K562 (cell line): Measurements from ENCODE around the gene DGKZ. TPM values are rescaled to one million over a fixed set of nuclear protein-coding genes. Genes with fewer than 3 reads are reported as not detected.

Experiments used
- ASH1L ChIP-seq: fragments of 450-650 bp; IDR thresholded peaks from 2 replicates; pipeline ENCODE4 v1.6.1; 2018; ENCODE audit warnings: borderline replicate concordance, mild to moderate bottlenecking, low read depth; ENCODE audit not compliant: partially characterized antibody
- BACH1 ChIP-seq: fragments of 200-800 bp; sonication (Bioruptor generic); IDR thresholded peaks from 2 replicates; pipeline ENCODE4 v1.6.1; 2016; ENCODE audit warnings: missing genetic modification characterization, missing compliant biosample characterization
- CEBPB ChIP-seq: fragments of 450-650 bp; IDR thresholded peaks from 2 replicates; pipeline ENCODE4 v1.6.1; 2016; ENCODE audit warnings: missing genetic modification characterization, missing compliant biosample characterization
- DACH1 ChIP-seq: fragments of 450-650 bp; IDR thresholded peaks from 2 replicates; pipeline ENCODE4 v1.6.1; 2018; ENCODE audit not compliant: partially characterized antibody
- FOSL1 ChIP-seq: fragments of 200-800 bp; sonication (Bioruptor generic); conservative IDR thresholded peaks from 2 replicates; pipeline ENCODE4 v1.6.1; 2016; ENCODE audit warnings: missing genetic modification characterization, missing compliant biosample characterization
- HDAC2 ChIP-seq: fragments of 450-650 bp; IDR thresholded peaks from 2 replicates; pipeline ENCODE4 v1.6.1; 2016; ENCODE audit warnings: mild to moderate bottlenecking
- IFI16 ChIP-seq: fragments of 250-450 bp; sonication (Bioruptor Pico); IDR thresholded peaks from 2 replicates; pipeline ENCODE4 v2.1.2; 2022; ENCODE audit warnings: mild to moderate bottlenecking, inconsistent platforms
- JUND ChIP-seq, 2 experiments: IDR thresholded peaks; 2 replicates in 1 of 2; 3 replicates in 1 of 2; pipeline ENCODE4 v1.6.1; 2011; ENCODE audit warnings: borderline replicate concordance in 2 of 2, low read depth in 2 of 2, low read length in 2 of 2, improper control_type of control experiment in 1 of 2, missing biosample characterization in 1 of 2, missing genetic modification characterization in 1 of 2, missing genetic modification reagents in 1 of 2
- KDM1A ChIP-seq, 2 experiments: fragments of 450-650 bp; IDR thresholded peaks; 2 replicates each; pipeline ENCODE4 v1.6.1; 2016; ENCODE audit warnings: mild to moderate bottlenecking in 2 of 2
- KDM2B ChIP-seq: fragments of 250-450 bp; sonication (Bioruptor Pico); IDR thresholded peaks from 2 replicates; pipeline ENCODE4 v1.8.0; 2021; ENCODE audit warnings: mild to moderate bottlenecking, moderate library complexity
- MAZ ChIP-seq, 2 experiments: fragments of 450-650 bp in 1 of 2; sonication (generic) in 1 of 2; formaldehyde crosslinking; IDR thresholded peaks in 1 of 2; conservative IDR thresholded peaks in 1 of 2; 2 replicates each; pipeline versions ENCODE4 v1.4.0 to v1.5.0; 2020; ENCODE audit warnings: mild to moderate bottlenecking in 1 of 2, missing genetic modification reagents in 1 of 2
- MBD2 ChIP-seq: sonication (generic); IDR thresholded peaks from 2 replicates; pipeline ENCODE4 v1.6.1; 2016; ENCODE audit warnings: low read depth, borderline replicate concordance
- MITF ChIP-seq: IDR thresholded peaks from 2 replicates; pipeline ENCODE4 v1.6.1; 2014; ENCODE audit warnings: antibody characterized with exemption
- NFIX ChIP-seq: fragments of 250-450 bp; sonication (Bioruptor Pico); IDR thresholded peaks from 2 replicates; pipeline ENCODE4 v1.4.0; 2020; ENCODE audit warnings: low read depth, mild to moderate bottlenecking, moderate library complexity
- POLR2AphosphoS5 ChIP-seq: IDR thresholded peaks from 2 replicates; pipeline ENCODE4 v1.6.1; 2011; ENCODE audit warnings: mild to moderate bottlenecking, low read depth, low read length, moderate library complexity; ENCODE audit not compliant: control insufficient read depth, insufficient read depth
- PTRF ChIP-seq: fragments of 450-650 bp; IDR thresholded peaks from 2 replicates; pipeline ENCODE4 v1.6.1; 2016; ENCODE audit warnings: mild to moderate bottlenecking, missing genetic modification characterization, missing compliant biosample characterization
- SOX6 ChIP-seq: fragments of 450-650 bp; IDR thresholded peaks from 2 replicates; pipeline ENCODE4 v1.6.1; 2014; ENCODE audit warnings: mild to moderate bottlenecking
- TAL1 ChIP-seq: fragments of 450-650 bp; IDR thresholded peaks from 2 replicates; pipeline ENCODE4 v1.6.1; 2016; ENCODE audit warnings: mild to moderate bottlenecking
- TEAD1 ChIP-seq, 2 experiments: fragments of 450-650 bp in 1 of 2; sonication (generic) in 1 of 2; formaldehyde crosslinking; IDR thresholded peaks; 2 replicates each; pipeline versions ENCODE4 v1.4.0 to v1.8.0; 2020 to 2022; ENCODE audit warnings: mild to moderate bottlenecking in 2 of 2, missing genetic modification reagents in 1 of 2
- XRCC3 ChIP-seq: fragments of 450-650 bp; IDR thresholded peaks from 2 replicates; pipeline ENCODE4 v1.6.1; 2017; ENCODE audit warnings: mild to moderate bottlenecking, moderate library complexity
- ZFX ChIP-seq: sonication (generic); formaldehyde crosslinking; IDR thresholded peaks from 2 replicates; pipeline ENCODE4 v1.8.0; 2022; ENCODE audit warnings: mild to moderate bottlenecking, missing genetic modification reagents, moderate library complexity
- ZNF316 ChIP-seq: fragments of 450-650 bp; IDR thresholded peaks from 2 replicates; pipeline ENCODE4 v1.6.1; 2016
- ZNF444 ChIP-seq: fragments of 250-450 bp; sonication (Bioruptor Pico); IDR thresholded peaks from 2 replicates; pipeline ENCODE4 v1.4.0; 2020; ENCODE audit warnings: mild to moderate bottlenecking, moderate library complexity
- polyA plus RNA-seq, 8 experiments: library from polyadenylated mRNA; depleted of rRNA in 4 of 8; stranded (reverse) in 5 of 8; unstranded in 3 of 8; fragments of >200 nt; fragmentation: Nextera tagmentation in 2 of 8; fragmentation: Illumina TruSeq in 1 of 8; extraction: Ambion mirVana in 2 of 8; extraction: Trizol in 1 of 8; gene quantifications; 2 replicates each; pipeline versions ENCODE4 v1.2.1 to v1.2.3, GENCODE V29; 2011 to 2014; ENCODE audit warnings: inconsistent platforms in 1 of 8, missing spikeins in 1 of 8
- total RNA-seq, 7 experiments: library from RNA; depleted of rRNA in 6 of 7; stranded (reverse); fragments of >200 nt in 6 of 7; fragmentation: Illumina TruSeq in 2 of 7; extraction: Trizol in 2 of 7; gene quantifications; 2 replicates each; pipeline versions ENCODE4 v1.2.1 to v1.2.3, GENCODE V29; 2011 to 2021; ENCODE audit warnings: low replicate concordance in 1 of 7
- TF ChIP-seq, protein P1 (sequence below): fragments of 250-450 bp; sonication (Bioruptor Pico); IDR thresholded peaks from 2 replicates; pipeline ENCODE4 v1.9.0; 2021; ENCODE audit warnings: mild to moderate bottlenecking, inconsistent platforms
- TF ChIP-seq, protein P2 (sequence below): fragments of 250-450 bp; sonication (Bioruptor Pico); IDR thresholded peaks from 2 replicates; pipeline ENCODE4 v1.8.0; 2021; ENCODE audit warnings: mild to moderate bottlenecking, moderate library complexity

Gene DGKZ
- total and polyA plus RNA-seq, 9 of the 15 experiments (the other 6 are each of a cell fraction or from before 2014, with no cell fraction given): 0.51 to 100 (median 44.2) TPM

DNA sequence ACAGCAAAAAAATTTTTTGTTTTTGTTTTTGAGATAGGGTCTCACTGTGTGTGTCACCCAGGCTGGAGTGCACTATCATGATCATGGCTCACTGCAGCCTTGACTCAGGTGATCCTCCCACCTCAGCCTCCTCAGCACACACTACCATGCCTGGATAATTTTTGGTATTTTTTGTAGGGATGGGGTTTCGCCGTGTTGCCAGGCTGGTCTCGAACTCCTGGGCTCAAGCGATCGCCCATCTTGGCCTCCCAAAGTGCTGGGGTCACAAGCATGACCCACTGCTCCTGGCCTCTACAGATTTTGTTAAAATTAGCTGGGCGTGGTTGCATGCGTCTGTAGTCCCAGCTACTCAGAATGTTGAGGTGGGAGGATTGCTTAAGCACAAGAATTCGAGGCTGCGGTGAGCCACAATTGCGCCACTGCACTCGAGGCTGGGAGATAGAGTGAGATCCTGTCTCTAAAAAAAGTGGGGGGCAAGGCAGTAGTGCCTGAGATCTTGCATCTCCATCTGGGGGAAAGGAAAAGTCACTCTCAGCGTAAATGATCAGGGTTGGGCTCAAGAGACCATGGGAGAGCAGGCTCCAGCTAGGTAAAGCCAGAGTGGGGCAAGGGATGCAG is 10.6 kb upstream of the DGKZ start (continued):
- TF ChIP-seq BACH1 (tag): peak; percentile 58; the same call in 1 of the 2 replicates
- no peak for TF ChIP-seq ZNF316
- no peak for TF ChIP-seq IFI16 (CRISPR knock-in tag)
- TF ChIP-seq POLR2AphosphoS5: no peak
- TF ChIP-seq, protein P1, sequence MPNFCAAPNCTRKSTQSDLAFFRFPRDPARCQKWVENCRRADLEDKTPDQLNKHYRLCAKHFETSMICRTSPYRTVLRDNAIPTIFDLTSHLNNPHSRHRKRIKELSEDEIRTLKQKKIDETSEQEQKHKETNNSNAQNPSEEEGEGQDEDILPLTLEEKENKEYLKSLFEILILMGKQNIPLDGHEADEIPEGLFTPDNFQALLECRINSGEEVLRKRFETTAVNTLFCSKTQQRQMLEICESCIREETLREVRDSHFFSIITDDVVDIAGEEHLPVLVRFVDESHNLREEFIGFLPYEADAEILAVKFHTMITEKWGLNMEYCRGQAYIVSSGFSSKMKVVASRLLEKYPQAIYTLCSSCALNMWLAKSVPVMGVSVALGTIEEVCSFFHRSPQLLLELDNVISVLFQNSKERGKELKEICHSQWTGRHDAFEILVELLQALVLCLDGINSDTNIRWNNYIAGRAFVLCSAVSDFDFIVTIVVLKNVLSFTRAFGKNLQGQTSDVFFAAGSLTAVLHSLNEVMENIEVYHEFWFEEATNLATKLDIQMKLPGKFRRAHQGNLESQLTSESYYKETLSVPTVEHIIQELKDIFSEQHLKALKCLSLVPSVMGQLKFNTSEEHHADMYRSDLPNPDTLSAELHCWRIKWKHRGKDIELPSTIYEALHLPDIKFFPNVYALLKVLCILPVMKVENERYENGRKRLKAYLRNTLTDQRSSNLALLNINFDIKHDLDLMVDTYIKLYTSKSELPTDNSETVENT: no peak
- peak; percentile 99 for TF ChIP-seq CEBPB (tag)
- no peak for TF ChIP-seq KDM2B
- no peak for TF ChIP-seq ASH1L
- TF ChIP-seq TAL1: peak; percentile 53
- TF ChIP-seq NFIX (CRISPR knock-in tag): no peak
- TF ChIP-seq XRCC3: no peak
- TF ChIP-seq HDAC2: peak; percentile 65
- TF ChIP-seq SOX6: peak; percentile 53; the same call in 1 of the 2 replicates
- TF ChIP-seq, protein P2, sequence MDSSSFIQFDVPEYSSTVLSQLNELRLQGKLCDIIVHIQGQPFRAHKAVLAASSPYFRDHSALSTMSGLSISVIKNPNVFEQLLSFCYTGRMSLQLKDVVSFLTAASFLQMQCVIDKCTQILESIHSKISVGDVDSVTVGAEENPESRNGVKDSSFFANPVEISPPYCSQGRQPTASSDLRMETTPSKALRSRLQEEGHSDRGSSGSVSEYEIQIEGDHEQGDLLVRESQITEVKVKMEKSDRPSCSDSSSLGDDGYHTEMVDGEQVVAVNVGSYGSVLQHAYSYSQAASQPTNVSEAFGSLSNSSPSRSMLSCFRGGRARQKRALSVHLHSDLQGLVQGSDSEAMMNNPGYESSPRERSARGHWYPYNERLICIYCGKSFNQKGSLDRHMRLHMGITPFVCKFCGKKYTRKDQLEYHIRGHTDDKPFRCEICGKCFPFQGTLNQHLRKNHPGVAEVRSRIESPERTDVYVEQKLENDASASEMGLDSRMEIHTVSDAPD (CRISPR knock-in tag): no peak
- TF ChIP-seq ZNF444: no peak
- 0 out of 2 replicates have a peak, but pooled peaks have one; percentile 57 for TF ChIP-seq JUND (IDR thresholded peaks at IDR 0.05; ENCODE audit: borderline replicate concordance, low read depth, low read length)
- TF ChIP-seq JUND (tag; IDR thresholded peaks at IDR 0.05; ENCODE audit: borderline replicate concordance, low read depth, low read length): no peak
- peak in 1 of 2 experiments; percentile 80; a peak in 2 of 4 replicates for TF ChIP-seq MAZ (CRISPR knock-in tag; conservative IDR thresholded peaks at IDR 0.05 in 1 of 2, IDR thresholded peaks at IDR 0.05 in 1 of 2)
- TF ChIP-seq PTRF (tag): no peak
- TF ChIP-seq MBD2: peak; percentile 40; the same call in 1 of the 2 replicates
- TF ChIP-seq ZFX: no peak
- peak; percentile 89 to 90 for TF ChIP-seq KDM1A (IDR thresholded peaks at IDR 0.05)
- peak; percentile 42; the same call in 1 of the 2 replicates for TF ChIP-seq MITF
- peak; percentile 39; the same call in 1 of the 2 replicates for TF ChIP-seq FOSL1 (tag)
- TF ChIP-seq TEAD1 (CRISPR knock-in tag; IDR thresholded peaks at IDR 0.05): peak; percentile 97
- peak; percentile 9 for TF ChIP-seq DACH1
